Activated naive CD4-positive, alpha-beta T cell (primary cell): ENCODE measurements around the gene GRIP1.

Source experiments
- DNase-seq, 4 experiments: peaks; one replicate each; lab custom pipeline; 2025; lab: John Stamatoyannopoulos, UW

Gene GRIP1

GRCh38 chr12:66600903-66601302 is 78.0 kb downstream of the GRIP1 start:
- DNase-seq: no peak

GRCh38 chr12:66599816-66600215 is 79.1 kb downstream of the GRIP1 start:
- no peak for DNase-seq

- no peak for DNase-seq
Measured at GRCh38 chr12:66598608-66599007, 80.3 kb downstream of the GRIP1 start.

- no peak for DNase-seq
Measured at GRCh38 chr12:66598079-66598478, 80.8 kb downstream of the GRIP1 start.

GRCh38 chr12:66596199-66596598 is 82.7 kb downstream of the GRIP1 start:
- DNase-seq: no peak

- no peak for DNase-seq
Measured at GRCh38 chr12:66594688-66595087, 84.2 kb downstream of the GRIP1 start.

GRCh38 chr12:66590275-66590985 is 88.4 kb downstream of the GRIP1 start:
- no peak for DNase-seq

- DNase-seq: no peak
Measured at GRCh38 chr12:66589095-66589494, 89.8 kb downstream of the GRIP1 start.

- DNase-seq: no peak
Measured at GRCh38 chr12:66587912-66588311, 91.0 kb downstream of the GRIP1 start.

GRCh38 chr12:66584673-66585072 is 94.2 kb downstream of the GRIP1 start:
- no peak for DNase-seq

GRCh38 chr12:66573605-66574004 is 105.3 kb downstream of the GRIP1 start:
- DNase-seq: no peak

GRCh38 chr12:66572845-66573244 is 106.0 kb downstream of the GRIP1 start:
- DNase-seq: no peak

GRCh38 chr12:66571361-66571915 is 107.4 kb downstream of the GRIP1 start:
- no peak for DNase-seq

- DNase-seq: no peak
Measured at GRCh38 chr12:66563220-66563619, 115.7 kb downstream of the GRIP1 start.

- DNase-seq: no peak
Measured at GRCh38 chr12:66555113-66555512, 123.8 kb downstream of the GRIP1 start.

GRCh38 chr12:66552716-66553115 is 126.2 kb downstream of the GRIP1 start:
- DNase-seq: no peak

GRCh38 chr12:66550626-66551025 is 128.2 kb downstream of the GRIP1 start:
- DNase-seq: no peak

GRCh38 chr12:66549050-66549389 is 129.9 kb downstream of the GRIP1 start:
- DNase-seq: no peak

GRCh38 chr12:66548338-66549049 is 130.4 kb downstream of the GRIP1 start:
- DNase-seq: no peak

GRCh38 chr12:66541426-66541825 is 137.4 kb downstream of the GRIP1 start:
- DNase-seq: no peak

GRCh38 chr12:66539431-66539830 is 139.4 kb downstream of the GRIP1 start:
- no peak for DNase-seq

GRCh38 chr12:66538970-66539369 is 139.9 kb downstream of the GRIP1 start:
- no peak for DNase-seq

GRCh38 chr12:66537876-66538275 is 141.0 kb downstream of the GRIP1 start:
- DNase-seq: no peak

GRCh38 chr12:66533767-66534166 is 145.1 kb downstream of the GRIP1 start:
- no peak for DNase-seq
